ENCODE data around the gene FRMD5.
A peak's percentile ranks its signal among the peaks of the same experiment; 100 is the strongest.
"Not testable (repeated sequence)": the region's sequence is repeated elsewhere in the genome, so short reads cannot be mapped to it uniquely, and the experiment has no call there.

FRMD5 gene

GRCh38 chr15:43845421-43845820, 349.6 kb downstream of the FRMD5 start:
- no peak overlapping the region for H3K9ac ChIP-seq
- no peak for TF ChIP-seq Cebpa-rat (IDR thresholded peaks at IDR 0.05)
- H3K4me1 ChIP-seq, result no peaks in the 10 kb centered on the region
- H3K27me3 ChIP-seq, result no peaks in the 10 kb centered on the region
- H3K9me3 ChIP-seq, result no peaks in the 10 kb centered on the region
- H3K4me2 ChIP-seq, result no peak overlapping the region
- no peak overlapping the region for H3K27ac ChIP-seq
- H3K4me3 ChIP-seq, result no peak overlapping the region
- no peaks in the 10 kb centered on the region for H4K20me1 ChIP-seq
- H3K36me3 ChIP-seq, result peaks cover 91% of the 10 kb centered on the region

- Histone ChIP-seq H3K36me3 (peaks cover 62% of the 10 kb centered on the region), H4K20me1 (peaks cover 13% of the 10 kb centered on the region; the same call in 1 of the 2 replicates), H3K4me1 (peaks cover 54% of the 10 kb centered on the region), H3K4me2 (peak overlapping the region; percentile 16; the same call in 1 of the 2 replicates)
- not testable (repeated sequence) for H3K27me3 ChIP-seq, H3K4me3 ChIP-seq, H3K27ac ChIP-seq, H3K9ac ChIP-seq, H3K9me3 ChIP-seq
These were observed 362.6 kb downstream of the FRMD5 start for GRCh38 chr15:43832485-43832884.

- H3K27ac ChIP-seq, H3K27me3 ChIP-seq, H3K4me3 ChIP-seq, H3K9me3 ChIP-seq, H3K9ac ChIP-seq: not testable (repeated sequence)
- peaks cover 53% of the 10 kb centered on the region for H3K36me3 ChIP-seq
- H3K4me1 ChIP-seq, result peaks cover 60% of the 10 kb centered on the region
- peaks cover 13% of the 10 kb centered on the region; the same call in 1 of the 2 replicates for H4K20me1 ChIP-seq
- H3K4me2 ChIP-seq, result peak overlapping the region; percentile 82; the same call in 1 of the 2 replicates
These were observed 363.5 kb downstream of the FRMD5 start for GRCh38 chr15:43831519-43832052.

GRCh38 chr15:43830691-43831275, 364.3 kb downstream of the FRMD5 start:
- not testable (repeated sequence) for H3K4me3 ChIP-seq, H3K27me3 ChIP-seq, H3K9ac ChIP-seq, H3K9me3 ChIP-seq
- Histone ChIP-seq H3K4me1 (peaks cover 66% of the 10 kb centered on the region), H3K36me3 (peaks cover 45% of the 10 kb centered on the region), H3K27ac (peak overlapping the region; percentile 46; the same call in 1 of the 2 replicates), H3K4me2 (peak overlapping the region; percentile 82), H4K20me1 (peaks cover 13% of the 10 kb centered on the region; the same call in 1 of the 2 replicates)

GRCh38 chr15:43829951-43830540, 365.0 kb downstream of the FRMD5 start:
- Histone ChIP-seq H3K4me1 (peaks cover 72% of the 10 kb centered on the region), H4K20me1 (peaks cover 13% of the 10 kb centered on the region; the same call in 1 of the 2 replicates), H3K36me3 (peaks cover 37% of the 10 kb centered on the region), H3K4me2 (peak overlapping the region; percentile 82)
- not testable (repeated sequence) for H3K27ac ChIP-seq, H3K4me3 ChIP-seq, H3K9me3 ChIP-seq, H3K27me3 ChIP-seq, H3K9ac ChIP-seq

GRCh38 chr15:43828061-43828657, 366.9 kb downstream of the FRMD5 start:
- Histone ChIP-seq H3K4me3 (peak overlapping the region; percentile 76), H4K20me1 (peaks cover 13% of the 10 kb centered on the region), H3K4me2 (peak overlapping the region; percentile 82), H3K36me3 (peaks cover 22% of the 10 kb centered on the region; the same call in 1 of the 2 replicates), H3K9ac (peak overlapping the region; percentile 85), H3K4me1 (peaks cover 82% of the 10 kb centered on the region), H3K27ac (peak overlapping the region; percentile 84; the same call in 1 of the 2 replicates), H3K9me3 (no peaks in the 10 kb centered on the region), H3K27me3 (no peaks in the 10 kb centered on the region)
- TF ChIP-seq Cebpa-rat (IDR thresholded peaks at IDR 0.05), result no peak

GRCh38 chr15:43826508-43827341, 368.3 kb downstream of the FRMD5 start, which contains the start of gene WDR76:
Gene WDR76 (plus strand): TSS chr15:43827002. CDS start chr15:43827033, 31 bp downstream.
- peak within 1 kb of the TSS; percentile 84 for H3K27ac ChIP-seq
- peaks cover 85% of the 10 kb centered on the region for H3K4me1 ChIP-seq
- H3K4me2 ChIP-seq, result peak within 1 kb of the TSS; percentile 82
- H3K4me3 ChIP-seq, result peak within 1 kb of the TSS; percentile 76
- no peaks in the 10 kb centered on the region for H3K27me3 ChIP-seq
- H3K36me3 ChIP-seq, result peaks cover 20% of the 10 kb centered on the region; the same call in 1 of the 2 replicates
- no peaks in the 10 kb centered on the region for H3K9me3 ChIP-seq
- TF ChIP-seq Cebpa-rat (IDR thresholded peaks at IDR 0.05), result no peak
- peak within 1 kb of the TSS; percentile 85 for H3K9ac ChIP-seq
- peaks cover 1% of the 10 kb centered on the region; the same call in 1 of the 2 replicates for H4K20me1 ChIP-seq

GRCh38 chr15:43826029-43826507, 369.0 kb downstream of the FRMD5 start:
- Histone ChIP-seq H3K27me3 (no peaks in the 10 kb centered on the region), H3K4me2 (peak overlapping the region; percentile 82), H3K9ac (peak overlapping the region; percentile 85), H3K36me3 (peaks cover 20% of the 10 kb centered on the region; the same call in 1 of the 2 replicates), H3K27ac (peak overlapping the region; percentile 84), H4K20me1 (peaks cover under 1% of the 10 kb centered on the region; the same call in 1 of the 2 replicates), H3K4me1 (peaks cover 82% of the 10 kb centered on the region), H3K4me3 (peak overlapping the region; percentile 76), H3K9me3 (no peaks in the 10 kb centered on the region)
- no peak for TF ChIP-seq Cebpa-rat (IDR thresholded peaks at IDR 0.05)

GRCh38 chr15:43825305-43825704, 369.8 kb downstream of the FRMD5 start:
- peaks cover 26% of the 10 kb centered on the region for H3K36me3 ChIP-seq
- not testable (repeated sequence) for H3K9me3 ChIP-seq, H3K27ac ChIP-seq, H3K9ac ChIP-seq, H4K20me1 ChIP-seq, H3K27me3 ChIP-seq
- H3K4me3 ChIP-seq, result 0 out of 2 replicates have a peak overlapping the region, but pooled peaks have one; percentile 82
- H3K4me1 ChIP-seq, result peaks cover 74% of the 10 kb centered on the region
- peak overlapping the region; percentile 87 for H3K4me2 ChIP-seq

All from BLaER1 (cell line).